ENCODE results near the gene PDE9A.

The PDE9A gene

GRCh38 chr21:42748620-42749176 lies 95.3 kb downstream of the PDE9A start:
- Histone ChIP-seq H3K9ac (ENCODE audit: low read depth in 1 of 2, low read length in 2 of 2) (no peak overlapping the region), H3K4me1 (ENCODE audit: control insufficient read depth in 1 of 2, insufficient read depth in 2 of 2, low read length in 2 of 2) (peaks cover 19% of the 10 kb centered on the region in 2 donors), H3K36me3 (ENCODE audit: control insufficient read depth in 1 of 2, insufficient read depth in 2 of 2, low read length in 2 of 2) (no peaks in the 10 kb centered on the region), H3K4me3 (ENCODE audit: low read depth in 1 of 2, low read length in 2 of 2) (no peak overlapping the region), H3K9me3 (ENCODE audit: control insufficient read depth in 1 of 2, low read length in 2 of 2) (no peaks in the 10 kb centered on the region), H3K27ac (ENCODE audit: low read depth, low read length) (no peak overlapping the region), H3K27me3 (ENCODE audit: control insufficient read depth in 1 of 2, insufficient read depth in 2 of 2, low read length in 2 of 2) (no peaks in the 10 kb centered on the region)

- Histone ChIP-seq H3K4me3 (ENCODE audit: low read depth in 1 of 2, low read length in 2 of 2) (no peak overlapping the region), H3K4me1 (ENCODE audit: control insufficient read depth in 1 of 2, insufficient read depth in 2 of 2, low read length in 2 of 2) (peaks cover 19% of the 10 kb centered on the region in 2 donors), H3K9me3 (ENCODE audit: control insufficient read depth in 1 of 2, low read length in 2 of 2) (no peaks in the 10 kb centered on the region), H3K27me3 (ENCODE audit: control insufficient read depth in 1 of 2, insufficient read depth in 2 of 2, low read length in 2 of 2) (no peaks in the 10 kb centered on the region), H3K27ac (ENCODE audit: low read depth, low read length) (no peak overlapping the region), H3K9ac (ENCODE audit: low read depth in 1 of 2, low read length in 2 of 2) (no peak overlapping the region), H3K36me3 (ENCODE audit: control insufficient read depth in 1 of 2, insufficient read depth in 2 of 2, low read length in 2 of 2) (no peaks in the 10 kb centered on the region)
Measured at GRCh38 chr21:42750737-42751530, 97.5 kb downstream of the PDE9A start.

- no peaks in the 10 kb centered on the region for H3K27me3 ChIP-seq (ENCODE audit: control insufficient read depth in 1 of 2, insufficient read depth in 2 of 2, low read length in 2 of 2)
- H3K9ac ChIP-seq (ENCODE audit: low read depth in 1 of 2, low read length in 2 of 2), result no peak overlapping the region
- H3K4me1 ChIP-seq (ENCODE audit: control insufficient read depth in 1 of 2, insufficient read depth in 2 of 2, low read length in 2 of 2), result peaks cover 15 to 19% of the 10 kb centered on the region in 2 donors
- H3K9me3 ChIP-seq (ENCODE audit: control insufficient read depth in 1 of 2, low read length in 2 of 2), result no peaks in the 10 kb centered on the region
- H3K4me3 ChIP-seq (ENCODE audit: low read depth in 1 of 2, low read length in 2 of 2), result no peak overlapping the region
- no peak overlapping the region for H3K27ac ChIP-seq (ENCODE audit: low read depth, low read length)
- no peaks in the 10 kb centered on the region for H3K36me3 ChIP-seq (ENCODE audit: control insufficient read depth in 1 of 2, insufficient read depth in 2 of 2, low read length in 2 of 2)
Measured at GRCh38 chr21:42751866-42752265, 98.4 kb downstream of the PDE9A start.

GRCh38 chr21:42753804-42754203 lies 100.4 kb downstream of the PDE9A start:
- Histone ChIP-seq H3K27ac (ENCODE audit: low read depth, low read length) (no peak overlapping the region), H3K4me1 (ENCODE audit: control insufficient read depth in 1 of 2, insufficient read depth in 2 of 2, low read length in 2 of 2) (peaks cover 4 to 8% of the 10 kb centered on the region in 2 donors), H3K36me3 (ENCODE audit: control insufficient read depth in 1 of 2, insufficient read depth in 2 of 2, low read length in 2 of 2) (no peaks in the 10 kb centered on the region)

GRCh38 chr21:42754270-42754933 lies 101.0 kb downstream of the PDE9A start:
- H3K4me3 ChIP-seq (ENCODE audit: low read depth in 1 of 2, low read length in 2 of 2), result no peak overlapping the region
- no peak overlapping the region for H3K9ac ChIP-seq (ENCODE audit: low read depth in 1 of 2, low read length in 2 of 2)
- peaks cover 0 to 2% of the 10 kb centered on the region in 2 donors for H3K4me1 ChIP-seq (ENCODE audit: control insufficient read depth in 1 of 2, insufficient read depth in 2 of 2, low read length in 2 of 2)
- H3K27ac ChIP-seq (ENCODE audit: low read depth, low read length), result no peak overlapping the region
- H3K9me3 ChIP-seq (ENCODE audit: control insufficient read depth in 1 of 2, low read length in 2 of 2), result no peaks in the 10 kb centered on the region
- no peaks in the 10 kb centered on the region for H3K27me3 ChIP-seq (ENCODE audit: control insufficient read depth in 1 of 2, insufficient read depth in 2 of 2, low read length in 2 of 2)
- H3K36me3 ChIP-seq (ENCODE audit: control insufficient read depth in 1 of 2, insufficient read depth in 2 of 2, low read length in 2 of 2), result no peaks in the 10 kb centered on the region

More at GRCh38 chr21:42753804-42754203, 100.4 kb downstream of the PDE9A start:
- no peaks in the 10 kb centered on the region for H3K27me3 ChIP-seq (ENCODE audit: control insufficient read depth in 1 of 2, insufficient read depth in 2 of 2, low read length in 2 of 2)
- no peak overlapping the region for H3K4me3 ChIP-seq (ENCODE audit: low read depth in 1 of 2, low read length in 2 of 2)
- no peaks in the 10 kb centered on the region for H3K9me3 ChIP-seq (ENCODE audit: control insufficient read depth in 1 of 2, low read length in 2 of 2)
- no peak overlapping the region for H3K9ac ChIP-seq (ENCODE audit: low read depth in 1 of 2, low read length in 2 of 2)

- no peaks in the 10 kb centered on the region for H3K36me3 ChIP-seq (ENCODE audit: control insufficient read depth in 1 of 2, insufficient read depth in 2 of 2, low read length in 2 of 2)
- H3K4me3 ChIP-seq (ENCODE audit: low read depth in 1 of 2, low read length in 2 of 2), result no peak overlapping the region
- no peaks in the 10 kb centered on the region for H3K27me3 ChIP-seq (ENCODE audit: control insufficient read depth in 1 of 2, insufficient read depth in 2 of 2, low read length in 2 of 2)
- H3K4me1 ChIP-seq (ENCODE audit: control insufficient read depth in 1 of 2, insufficient read depth in 2 of 2, low read length in 2 of 2), result peaks cover 1% of the 10 kb centered on the region in 2 donors
- H3K27ac ChIP-seq (ENCODE audit: low read depth, low read length), result no peak overlapping the region
- H3K9me3 ChIP-seq (ENCODE audit: control insufficient read depth in 1 of 2, low read length in 2 of 2), result no peaks in the 10 kb centered on the region
- H3K9ac ChIP-seq (ENCODE audit: low read depth in 1 of 2, low read length in 2 of 2), result no peak overlapping the region
Measured at GRCh38 chr21:42755031-42755665, 101.7 kb downstream of the PDE9A start.

GRCh38 chr21:42755766-42756579 lies 102.6 kb downstream of the PDE9A start:
- Histone ChIP-seq H3K4me1 (ENCODE audit: control insufficient read depth in 1 of 2, insufficient read depth in 2 of 2, low read length in 2 of 2) (peaks cover 7 to 10% of the 10 kb centered on the region in 2 donors), H3K27ac (ENCODE audit: low read depth, low read length) (no peak overlapping the region), H3K36me3 (ENCODE audit: control insufficient read depth in 1 of 2, insufficient read depth in 2 of 2, low read length in 2 of 2) (no peaks in the 10 kb centered on the region), H3K27me3 (ENCODE audit: control insufficient read depth in 1 of 2, insufficient read depth in 2 of 2, low read length in 2 of 2) (no peaks in the 10 kb centered on the region), H3K4me3 (ENCODE audit: low read depth in 1 of 2, low read length in 2 of 2) (no peak overlapping the region), H3K9me3 (ENCODE audit: control insufficient read depth in 1 of 2, low read length in 2 of 2) (no peaks in the 10 kb centered on the region), H3K9ac (ENCODE audit: low read depth in 1 of 2, low read length in 2 of 2) (no peak overlapping the region)

- no peaks in the 10 kb centered on the region for H3K9me3 ChIP-seq (ENCODE audit: control insufficient read depth in 1 of 2, low read length in 2 of 2)
- no peak overlapping the region for H3K4me3 ChIP-seq (ENCODE audit: low read depth in 1 of 2, low read length in 2 of 2)
Measured at GRCh38 chr21:42756580-42757250, 103.3 kb downstream of the PDE9A start.

GRCh38 chr21:42757422-42757821 lies 104.0 kb downstream of the PDE9A start:
- Histone ChIP-seq H3K4me1 (ENCODE audit: control insufficient read depth in 1 of 2, insufficient read depth in 2 of 2, low read length in 2 of 2) (peaks cover 16 to 17% of the 10 kb centered on the region in 2 donors), H3K4me3 (ENCODE audit: low read depth in 1 of 2, low read length in 2 of 2) (no peak overlapping the region), H3K27ac (ENCODE audit: low read depth, low read length) (no peak overlapping the region), H3K36me3 (ENCODE audit: control insufficient read depth in 1 of 2, insufficient read depth in 2 of 2, low read length in 2 of 2) (no peaks in the 10 kb centered on the region), H3K9ac (ENCODE audit: low read depth in 1 of 2, low read length in 2 of 2) (no peak overlapping the region), H3K9me3 (ENCODE audit: control insufficient read depth in 1 of 2, low read length in 2 of 2) (no peaks in the 10 kb centered on the region), H3K27me3 (ENCODE audit: control insufficient read depth in 1 of 2, insufficient read depth in 2 of 2, low read length in 2 of 2) (no peaks in the 10 kb centered on the region)

More at GRCh38 chr21:42756580-42757250, 103.3 kb downstream of the PDE9A start:
- H3K27ac ChIP-seq (ENCODE audit: low read depth, low read length), result no peak overlapping the region
- H3K9ac ChIP-seq (ENCODE audit: low read depth in 1 of 2, low read length in 2 of 2), result no peak overlapping the region
- H3K27me3 ChIP-seq (ENCODE audit: control insufficient read depth in 1 of 2, insufficient read depth in 2 of 2, low read length in 2 of 2), result no peaks in the 10 kb centered on the region
- no peaks in the 10 kb centered on the region for H3K36me3 ChIP-seq (ENCODE audit: control insufficient read depth in 1 of 2, insufficient read depth in 2 of 2, low read length in 2 of 2)
- peaks cover 15 to 17% of the 10 kb centered on the region in 2 donors for H3K4me1 ChIP-seq (ENCODE audit: control insufficient read depth in 1 of 2, insufficient read depth in 2 of 2, low read length in 2 of 2)
